ENCODE measurements around the gene GPR42.

- TF ChIP-seq SUZ12 (IDR thresholded peaks at IDR 0.05; ENCODE audit: extremely low read depth, insufficient read depth, insufficient read length) (no peak), ZNF274 (IDR thresholded peaks at IDR 0.05; ENCODE audit: low read depth, low read length) (no peak), YY1 (IDR thresholded peaks at IDR 0.05; ENCODE audit: insufficient read depth, insufficient read length) (no peak)
Observed at GRCh38 chr19:35334144-35334753, 36.6 kb upstream of the GPR42 start.

Data from NT2/D1 (cell line).